GM12892 (cell line): ENCODE results near the gene WDR11.

Experiments used
- POLR2A ChIP-seq: IDR thresholded peaks from 2 replicates; pipeline ENCODE4 v1.6.1; 2011; ENCODE audit warnings: low read depth, low read length, control low read depth
- POLR2AphosphoS5 ChIP-seq: IDR thresholded peaks from 2 replicates; pipeline ENCODE4 v1.6.1; 2011; ENCODE audit warnings: low read depth, low read length, control low read depth

GRCh38 chr10:120833222-120833928 is 17.8 kb upstream of the WDR11 start:
- TF ChIP-seq POLR2A (no peak), POLR2AphosphoS5 (no peak)
